Ovary (tissue), 3 donors: Measurements from ENCODE around the gene LIX1.

Experiments used
- CTCF ChIP-seq, 3 donors: fragments of 450-650 bp in 2 of 3; fragments of 200-600 bp in 1 of 3; IDR thresholded peaks; one replicate each; pipeline versions ENCODE4 v1.5.1 to v1.8.0; 2016 to 2022; ENCODE audit warnings: antibody characterized with exemption in 3 of 3, mild to moderate bottlenecking in 1 of 3
- EP300 ChIP-seq: sonication (generic); formaldehyde crosslinking; IDR thresholded peaks from one replicate; pipeline ENCODE4 v1.6.1; 2017; ENCODE audit warnings: antibody characterized with exemption
- donor health status: DM: no; HTN: no; CAD: no.

GRCh38 chr5:97049175-97049574 lies 93.2 kb downstream of the LIX1 start:
- TF ChIP-seq EP300 (no peak), CTCF (IDR thresholded peaks at IDR 0.05) (no peak)
